Measurements from ENCODE around the gene CD68. TPM values are rescaled to one million over a fixed set of nuclear protein-coding genes. Genes with fewer than 3 reads are reported as not detected.
"Not testable (repeated sequence)": the region's sequence is repeated elsewhere in the genome, so short reads cannot be mapped to it uniquely, and the experiment has no call there.

Gene CD68
- total RNA-seq, 1 donor: 9.1 TPM

GRCh38 chr17:7615265-7615747, 35.9 kb downstream of the CD68 start:
- H3K4me3 ChIP-seq (ENCODE audit: low read depth, low read length): peak overlapping the region; percentile 61
- TF ChIP-seq, protein P1, sequence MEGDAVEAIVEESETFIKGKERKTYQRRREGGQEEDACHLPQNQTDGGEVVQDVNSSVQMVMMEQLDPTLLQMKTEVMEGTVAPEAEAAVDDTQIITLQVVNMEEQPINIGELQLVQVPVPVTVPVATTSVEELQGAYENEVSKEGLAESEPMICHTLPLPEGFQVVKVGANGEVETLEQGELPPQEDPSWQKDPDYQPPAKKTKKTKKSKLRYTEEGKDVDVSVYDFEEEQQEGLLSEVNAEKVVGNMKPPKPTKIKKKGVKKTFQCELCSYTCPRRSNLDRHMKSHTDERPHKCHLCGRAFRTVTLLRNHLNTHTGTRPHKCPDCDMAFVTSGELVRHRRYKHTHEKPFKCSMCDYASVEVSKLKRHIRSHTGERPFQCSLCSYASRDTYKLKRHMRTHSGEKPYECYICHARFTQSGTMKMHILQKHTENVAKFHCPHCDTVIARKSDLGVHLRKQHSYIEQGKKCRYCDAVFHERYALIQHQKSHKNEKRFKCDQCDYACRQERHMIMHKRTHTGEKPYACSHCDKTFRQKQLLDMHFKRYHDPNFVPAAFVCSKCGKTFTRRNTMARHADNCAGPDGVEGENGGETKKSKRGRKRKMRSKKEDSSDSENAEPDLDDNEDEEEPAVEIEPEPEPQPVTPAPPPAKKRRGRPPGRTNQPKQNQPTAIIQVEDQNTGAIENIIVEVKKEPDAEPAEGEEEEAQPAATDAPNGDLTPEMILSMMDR (IDR thresholded peaks at IDR 0.05; ENCODE audit: insufficient read depth, low read depth, low read length): no peak
- no peak for DNase-seq (ENCODE audit: low read depth)

- H3K4me3 ChIP-seq (ENCODE audit: low read depth, low read length): no peak overlapping the region
- no peak for DNase-seq (ENCODE audit: low read depth)
- TF ChIP-seq, protein P1 (IDR thresholded peaks at IDR 0.05; ENCODE audit: insufficient read depth, low read depth, low read length): no peak
Observed at GRCh38 chr17:7618608-7619007, 39.2 kb downstream of the CD68 start.

DNA sequence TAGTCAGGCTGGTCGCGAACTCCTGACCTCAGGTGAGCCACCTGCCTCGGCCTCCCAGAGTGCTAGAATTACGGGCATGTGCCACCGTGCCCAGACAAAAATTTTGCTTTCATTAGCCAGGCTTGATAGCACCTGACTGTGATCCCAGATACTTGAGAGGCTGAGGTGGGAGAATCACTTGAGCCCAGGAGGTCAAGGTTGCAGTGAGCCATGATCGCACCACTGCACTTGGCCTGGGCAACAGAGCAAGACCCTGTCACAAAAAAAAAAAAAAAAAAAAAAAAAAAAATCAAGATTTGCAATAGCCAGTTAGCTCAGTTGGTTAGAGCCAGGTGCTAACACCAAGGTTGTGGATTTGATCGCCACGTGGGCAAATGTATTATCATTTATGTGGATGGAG, 41.4 kb downstream of the CD68 start:
- TF ChIP-seq, protein P1 (IDR thresholded peaks at IDR 0.05; ENCODE audit: insufficient read depth, low read depth, low read length): no peak
- no peak for DNase-seq (ENCODE audit: low read depth)
- H3K4me3 ChIP-seq (ENCODE audit: low read depth, low read length): no peak overlapping the region

GRCh38 chr17:7623661-7624060, 44.2 kb downstream of the CD68 start:
- TF ChIP-seq, protein P1 (IDR thresholded peaks at IDR 0.05; ENCODE audit: insufficient read depth, low read depth, low read length): no peak
- no peak overlapping the region for H3K4me3 ChIP-seq (ENCODE audit: low read depth, low read length)

GRCh38 chr17:7625749-7626148, 46.3 kb downstream of the CD68 start:
- DNase-seq (ENCODE audit: low read depth); H3K4me3 ChIP-seq (ENCODE audit: low read depth, low read length): not testable (repeated sequence)

More at GRCh38 chr17:7623661-7624060, 44.2 kb downstream of the CD68 start:
- DNase-seq (ENCODE audit: low read depth): no peak

DNA sequence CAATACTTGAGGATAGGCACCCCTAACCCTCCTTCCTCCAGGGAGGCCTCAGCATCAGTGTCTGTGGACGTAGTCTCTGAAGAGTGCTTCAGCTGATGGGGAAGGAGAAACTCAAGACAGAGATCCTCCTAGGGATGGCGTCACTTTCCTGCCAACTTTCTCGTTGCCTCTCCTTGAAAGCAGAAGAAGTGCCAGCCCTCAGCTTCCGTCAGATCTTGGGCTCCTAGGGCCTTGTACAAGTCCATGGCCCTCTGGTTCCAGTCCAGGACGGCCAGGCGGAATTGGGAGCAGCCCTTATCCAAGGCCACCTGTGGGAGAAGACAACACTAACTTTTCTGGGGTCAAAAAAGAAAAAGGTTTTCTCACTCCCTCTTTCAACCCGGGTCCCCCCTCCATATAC, 46.9 kb downstream of the CD68 start:
- TF ChIP-seq, protein P1 (IDR thresholded peaks at IDR 0.05; ENCODE audit: insufficient read depth, low read depth, low read length): no peak
- peak overlapping the region; percentile 62 for H3K4me3 ChIP-seq (ENCODE audit: low read depth, low read length)
- no peak for DNase-seq (ENCODE audit: low read depth)

DNA sequence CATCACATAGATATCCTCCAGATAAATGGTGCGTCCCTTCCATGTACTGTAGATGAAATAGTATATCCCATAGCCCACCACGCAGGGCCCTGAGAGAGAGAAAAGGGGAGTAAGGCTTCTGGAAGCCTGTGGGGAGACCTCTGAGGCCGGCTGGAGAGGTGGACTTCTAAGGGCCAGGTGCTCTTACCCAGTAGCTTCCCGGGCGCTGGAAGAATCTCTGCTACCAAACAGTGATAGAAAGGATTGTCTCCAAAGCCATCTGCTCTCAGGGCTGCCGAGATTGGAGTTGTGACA, 47.5 kb downstream of the CD68 start:
- H3K4me3 ChIP-seq (ENCODE audit: low read depth, low read length): peak overlapping the region; percentile 62
- TF ChIP-seq, protein P1 (IDR thresholded peaks at IDR 0.05; ENCODE audit: insufficient read depth, low read depth, low read length): no peak
- no peak for DNase-seq (ENCODE audit: low read depth)

Data from fibroblast of villous mesenchyme (primary cell).